Gastroesophageal sphincter (tissue), 3 donors: ENCODE measurements around the gene SP7.

ENCODE experiments used
- CTCF ChIP-seq, 4 experiments: fragments of 200-600 bp in 2 of 4; fragments of 450-650 bp in 2 of 4; sonication (generic) in 1 of 4; IDR thresholded peaks; one replicate each; pipeline ENCODE4 v1.5.1; 2017 to 2019; ENCODE audit warnings: antibody characterized with exemption in 4 of 4, mild to moderate bottlenecking in 2 of 4, moderate library complexity in 2 of 4
- EP300 ChIP-seq: sonication (generic); formaldehyde crosslinking; IDR thresholded peaks from one replicate; pipeline ENCODE4 v1.6.1; 2017; ENCODE audit warnings: antibody characterized with exemption, mild to moderate bottlenecking
- POLR2A ChIP-seq, 2 donors: fragments of 450-650 bp; IDR thresholded peaks; one replicate each; pipeline ENCODE4 v1.6.1; 2017; ENCODE audit warnings: antibody characterized with exemption in 2 of 2, mild to moderate bottlenecking in 2 of 2, moderate library complexity in 1 of 2
- POLR2AphosphoS5 ChIP-seq: sonication (generic); formaldehyde crosslinking; IDR thresholded peaks from one replicate; pipeline ENCODE4 v1.6.1; 2017; ENCODE audit warnings: antibody characterized with exemption

GRCh38 chr12:53344824-53345485, 8.8 kb upstream of the SP7 start:
- TF ChIP-seq CTCF (IDR thresholded peaks at IDR 0.05) = peak in 3 of 4 experiments; percentile 72 to 90 (median 74)
- TF ChIP-seq POLR2A (IDR thresholded peaks at IDR 0.05) = peak; percentile 30 to 38
- TF ChIP-seq EP300 = no peak
- peak; percentile 24 for TF ChIP-seq POLR2AphosphoS5
